Effector memory CD4-positive, alpha-beta T cell (primary cell): ENCODE data around the gene SCYL3.

ENCODE experiments used
- DNase-seq, 3 donors: peaks; one replicate each; pipeline ENCODE4 v3.0.0-alpha.2; 2020
- H3K27ac ChIP-seq: 2 replicates; pipeline ENCODE4 v1.7.0; 2013; ENCODE audit warnings: mild to moderate bottlenecking, low read length, moderate library complexity; ENCODE audit not compliant: insufficient read depth, poor library complexity, severe bottlenecking
- H3K27me3 ChIP-seq: replicated peaks from 2 replicates; pipeline ENCODE4 v1.7.0; 2013; ENCODE audit warnings: mild to moderate bottlenecking, low read length; ENCODE audit not compliant: insufficient read depth, control insufficient read depth, poor library complexity, severe bottlenecking
- H3K36me3 ChIP-seq: 2 replicates; pipeline ENCODE4 v1.7.0; 2013; ENCODE audit warnings: mild to moderate bottlenecking, low read length, moderate library complexity; ENCODE audit not compliant: control insufficient read depth, insufficient read depth
- H3K4me1 ChIP-seq: 2 replicates; pipeline ENCODE4 v1.7.0; 2013; ENCODE audit warnings: low read length, mild to moderate bottlenecking; ENCODE audit not compliant: control insufficient read depth, insufficient read depth, poor library complexity, severe bottlenecking
- H3K4me3 ChIP-seq: 2 replicates; pipeline ENCODE4 v1.7.0; 2013; ENCODE audit warnings: low read length, low read depth, mild to moderate bottlenecking; ENCODE audit not compliant: insufficient read depth, poor library complexity, severe bottlenecking
- H3K9me3 ChIP-seq: 2 replicates; pipeline ENCODE4 v1.7.0; 2013; ENCODE audit warnings: mild to moderate bottlenecking, low read length, moderate library complexity; ENCODE audit not compliant: control insufficient read depth

SCYL3 gene

DNA sequence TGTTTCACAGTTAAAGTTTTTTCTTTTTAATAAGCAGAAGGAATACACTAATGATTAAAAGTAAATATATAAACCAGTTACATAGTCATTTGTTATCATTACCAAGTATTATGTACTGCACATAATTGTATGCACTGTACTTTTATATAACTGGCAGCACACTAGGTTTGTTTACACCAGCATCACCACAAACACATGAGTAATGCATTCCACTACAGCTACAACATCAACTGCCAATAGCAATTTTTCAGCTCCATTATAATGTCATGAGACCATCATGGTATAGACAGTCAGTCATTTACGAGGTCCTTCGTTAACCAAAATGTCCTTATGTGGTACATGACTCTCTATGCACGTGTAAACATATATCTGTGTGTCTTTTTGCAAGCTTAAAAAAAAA, 35.2 kb downstream of the SCYL3 start:
- H3K27ac ChIP-seq, result no peak overlapping the region
- no peaks in the 10 kb centered on the region for H3K27me3 ChIP-seq
- no peaks in the 10 kb centered on the region for H3K4me1 ChIP-seq
- no peak for DNase-seq
- no peak overlapping the region for H3K4me3 ChIP-seq
- H3K9me3 ChIP-seq, result no peaks in the 10 kb centered on the region
- peaks cover 81% of the 10 kb centered on the region for H3K36me3 ChIP-seq

DNA sequence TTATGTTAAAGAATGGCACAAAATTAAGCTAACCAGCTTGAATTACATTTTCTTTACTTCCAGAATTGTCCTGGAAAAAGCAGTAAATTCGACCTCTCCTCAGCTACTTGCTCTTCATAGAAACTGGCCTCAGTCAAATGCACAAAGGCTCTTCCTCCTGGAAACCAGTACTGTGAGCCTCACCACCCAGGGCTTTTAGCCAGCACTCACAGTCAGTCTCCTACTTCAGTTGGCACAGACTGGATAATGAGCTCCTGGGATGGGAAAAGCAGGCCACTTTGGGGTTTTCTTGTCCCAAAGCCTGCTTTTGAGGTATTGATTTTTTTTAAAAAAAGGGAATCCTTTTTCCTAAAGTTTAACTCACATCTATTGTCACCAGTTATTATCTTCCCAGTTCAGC, 40.4 kb downstream of the SCYL3 start:
- peaks cover 56% of the 10 kb centered on the region for H3K36me3 ChIP-seq
- H3K4me3 ChIP-seq, result no peak overlapping the region
- H3K4me1 ChIP-seq, result no peaks in the 10 kb centered on the region
- DNase-seq, result no peak
- H3K27me3 ChIP-seq, result no peaks in the 10 kb centered on the region
- no peaks in the 10 kb centered on the region for H3K9me3 ChIP-seq
- H3K27ac ChIP-seq, result no peak overlapping the region

DNA sequence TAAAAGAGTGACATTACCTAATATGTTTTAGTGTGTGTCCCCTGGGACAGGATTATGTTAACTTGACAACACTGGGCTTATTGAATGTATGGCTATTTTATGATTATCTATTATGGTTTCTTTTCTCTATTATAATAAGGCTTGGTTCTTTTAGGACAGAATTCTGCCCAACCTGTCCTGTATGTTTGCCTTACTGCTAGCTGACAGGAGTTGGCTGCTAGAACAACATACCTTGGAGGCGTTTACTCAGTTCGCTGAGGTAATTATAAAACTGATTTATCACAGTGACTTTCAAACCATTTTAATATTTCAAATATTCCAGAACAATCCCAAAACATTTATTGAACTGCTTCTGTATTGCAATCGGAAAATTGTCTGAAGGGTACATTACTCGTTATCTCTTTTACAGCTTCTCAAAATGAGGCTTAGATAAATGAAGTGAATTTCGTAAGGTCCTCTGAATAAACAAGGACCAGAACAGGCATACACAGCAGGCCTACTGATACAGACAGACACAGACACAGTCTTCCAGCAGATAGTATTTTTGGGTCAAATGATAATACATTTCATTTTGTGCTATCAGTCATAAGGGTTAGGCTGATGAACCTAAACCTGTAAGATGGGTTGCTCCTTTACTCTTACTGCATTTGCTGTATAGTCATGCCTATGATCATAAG, 44.2 kb downstream of the SCYL3 start:
- peaks cover 35% of the 10 kb centered on the region for H3K36me3 ChIP-seq

GRCh38 chr1:169848456-169848855, 45.2 kb downstream of the SCYL3 start:
- Histone ChIP-seq H3K27ac (no peak overlapping the region), H3K27me3 (no peaks in the 10 kb centered on the region), H3K4me3 (no peak overlapping the region), H3K9me3 (no peaks in the 10 kb centered on the region), H3K4me1 (no peaks in the 10 kb centered on the region), H3K36me3 (peaks cover 25% of the 10 kb centered on the region)
- DNase-seq, result no peak

More for the DNA sequence above, 44.2 kb downstream of the SCYL3 start:
- Histone ChIP-seq H3K9me3 (no peaks in the 10 kb centered on the region), H3K27ac (no peak overlapping the region), H3K27me3 (no peaks in the 10 kb centered on the region), H3K4me1 (no peaks in the 10 kb centered on the region), H3K4me3 (no peak overlapping the region)
- DNase-seq, result no peak

DNA sequence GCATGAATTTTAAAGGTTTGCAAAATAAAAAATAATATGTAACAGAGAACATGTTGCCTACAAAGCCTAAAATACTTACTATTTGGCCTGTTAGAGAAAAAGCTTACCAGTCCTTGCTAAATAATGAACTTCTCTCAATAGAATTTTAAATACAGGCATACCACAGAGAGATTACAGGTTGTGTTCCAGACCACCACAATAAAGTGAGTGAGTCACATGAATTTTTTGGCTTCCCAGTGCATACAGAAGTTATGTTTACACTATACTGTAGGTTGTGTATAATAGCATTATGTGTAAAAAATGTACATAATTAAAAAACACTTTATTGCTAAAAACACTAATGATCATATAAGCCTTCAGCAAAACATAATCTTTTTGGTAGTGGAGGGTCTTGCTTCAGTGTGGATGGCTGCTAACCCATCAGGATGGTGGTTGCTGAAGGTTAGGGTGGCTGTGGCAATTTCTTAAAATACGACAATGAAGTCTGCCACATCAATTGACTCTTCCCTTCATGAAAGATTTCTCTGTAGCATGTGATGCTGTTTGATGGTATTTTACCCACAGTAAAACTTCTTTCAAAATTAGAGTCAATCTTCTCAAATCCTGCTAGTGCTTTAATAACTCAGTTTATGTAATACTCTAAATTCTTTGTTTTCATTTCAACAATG, 48.6 kb downstream of the SCYL3 start:
- Histone ChIP-seq H3K27me3 (no peaks in the 10 kb centered on the region), H3K36me3 (peaks cover 7% of the 10 kb centered on the region), H3K9me3 (peaks cover 5% of the 10 kb centered on the region), H3K4me3 (no peak overlapping the region), H3K4me1 (no peaks in the 10 kb centered on the region), H3K27ac (no peak overlapping the region)
- no peak for DNase-seq

- H3K36me3 ChIP-seq, result no peaks in the 10 kb centered on the region
- peaks cover 5% of the 10 kb centered on the region for H3K9me3 ChIP-seq
- H3K4me1 ChIP-seq, result no peaks in the 10 kb centered on the region
- H3K27ac ChIP-seq, result no peak overlapping the region
- H3K27me3 ChIP-seq, result no peaks in the 10 kb centered on the region
- no peak for DNase-seq
- no peak overlapping the region for H3K4me3 ChIP-seq
These were observed 54.8 kb downstream of the SCYL3 start for GRCh38 chr1:169838942-169839341.

GRCh38 chr1:169836198-169836597, 57.5 kb downstream of the SCYL3 start:
- no peaks in the 10 kb centered on the region for H3K36me3 ChIP-seq
- H3K9me3 ChIP-seq, result no peaks in the 10 kb centered on the region
- no peak overlapping the region for H3K4me3 ChIP-seq
- no peak for DNase-seq
- no peaks in the 10 kb centered on the region for H3K4me1 ChIP-seq
- H3K27me3 ChIP-seq, result no peaks in the 10 kb centered on the region
- H3K27ac ChIP-seq, result no peak overlapping the region

DNA sequence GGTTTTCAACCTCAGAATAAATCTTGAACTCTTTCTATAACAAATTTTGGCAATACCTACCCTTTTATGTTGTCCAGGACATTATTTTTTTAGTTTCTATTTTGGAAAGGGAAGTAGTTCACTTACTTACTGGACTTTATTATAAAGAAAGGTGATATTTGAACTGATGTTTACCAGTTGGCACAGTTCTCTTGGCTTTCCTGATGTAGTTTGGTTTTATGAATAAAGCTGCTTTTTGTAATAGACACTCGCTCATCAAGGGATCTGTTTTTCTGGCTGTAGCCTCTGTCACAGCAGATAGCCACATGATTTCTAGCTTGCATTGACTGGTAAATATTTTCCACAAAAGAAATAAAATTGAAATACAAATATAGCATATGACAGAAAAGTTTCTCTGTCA, 58.0 kb downstream of the SCYL3 start:
- Histone ChIP-seq H3K4me3 (no peak overlapping the region), H3K27me3 (no peaks in the 10 kb centered on the region), H3K4me1 (no peaks in the 10 kb centered on the region), H3K36me3 (no peaks in the 10 kb centered on the region), H3K9me3 (no peaks in the 10 kb centered on the region), H3K27ac (no peak overlapping the region)
- DNase-seq, result no peak

DNA sequence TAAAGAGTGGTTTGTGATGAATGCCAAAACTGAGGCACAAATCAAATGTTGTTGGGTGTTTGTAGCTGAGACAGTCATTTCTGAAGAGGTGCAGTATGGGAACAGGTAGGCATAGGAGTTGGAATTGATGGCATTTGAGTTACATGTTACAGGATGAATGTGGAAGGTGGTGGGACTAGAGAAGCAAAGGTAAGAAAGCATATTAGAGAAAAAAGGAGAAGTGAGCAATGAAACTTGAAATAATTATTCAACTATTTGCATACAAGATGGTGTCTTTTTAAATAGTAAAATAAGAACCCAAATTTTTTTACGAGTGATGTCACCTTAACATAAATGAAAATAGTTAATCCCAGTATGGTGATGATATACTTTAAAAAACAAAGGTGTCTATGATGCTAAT, 58.8 kb downstream of the SCYL3 start:
- DNase-seq, result no peak
- Histone ChIP-seq H3K27me3 (no peaks in the 10 kb centered on the region), H3K4me3 (no peak overlapping the region), H3K36me3 (no peaks in the 10 kb centered on the region), H3K27ac (no peak overlapping the region), H3K4me1 (no peaks in the 10 kb centered on the region), H3K9me3 (no peaks in the 10 kb centered on the region)

GRCh38 chr1:169833179-169833901, 60.4 kb downstream of the SCYL3 start:
- Histone ChIP-seq H3K27me3 (no peaks in the 10 kb centered on the region), H3K36me3 (no peaks in the 10 kb centered on the region), H3K9me3 (no peaks in the 10 kb centered on the region), H3K4me1 (no peaks in the 10 kb centered on the region), H3K4me3 (no peak overlapping the region), H3K27ac (no peak overlapping the region)
- DNase-seq, result no peak
